Measurements from ENCODE around the gene TMEM109. TPM values are rescaled to one million over a fixed set of nuclear protein-coding genes. Genes with fewer than 3 reads are reported as not detected.

Gene TMEM109
- total RNA-seq, 1 experiment from 2014 or later, result 81.6 TPM

GRCh38 chr11:60878245-60879101, 35.5 kb upstream of the TMEM109 start:
- no peak for DNase-seq (ENCODE audit: low read depth)

- no peak for DNase-seq (ENCODE audit: low read depth)
Observed at GRCh38 chr11:60879104-60879503, 34.9 kb upstream of the TMEM109 start.

- no peak for DNase-seq (ENCODE audit: low read depth)
Observed at GRCh38 chr11:60879971-60880588, 33.9 kb upstream of the TMEM109 start.

- no peak for DNase-seq (ENCODE audit: low read depth)
Observed at GRCh38 chr11:60880643-60881282, 33.2 kb upstream of the TMEM109 start.

- DNase-seq (ENCODE audit: low read depth), result peak; percentile 56
Observed at GRCh38 chr11:60887556-60887955, 26.4 kb upstream of the TMEM109 start.

GRCh38 chr11:60889869-60890311, 24.1 kb upstream of the TMEM109 start:
- no peak for DNase-seq (ENCODE audit: low read depth)

- no peak for DNase-seq (ENCODE audit: low read depth)
Observed at GRCh38 chr11:60890696-60891095, 23.3 kb upstream of the TMEM109 start.

- DNase-seq (ENCODE audit: low read depth), result no peak
Observed at GRCh38 chr11:60891103-60891741, 22.7 kb upstream of the TMEM109 start.

- no peak for DNase-seq (ENCODE audit: low read depth)
Observed at GRCh38 chr11:60895687-60896086, 18.3 kb upstream of the TMEM109 start.

GRCh38 chr11:60897496-60897895, 16.5 kb upstream of the TMEM109 start:
- no peak for DNase-seq (ENCODE audit: low read depth)

GRCh38 chr11:60899046-60899936, 14.7 kb upstream of the TMEM109 start:
- peak; percentile 63 for DNase-seq (ENCODE audit: low read depth)

GRCh38 chr11:60899977-60900376, 14.0 kb upstream of the TMEM109 start:
- DNase-seq (ENCODE audit: low read depth), result no peak

GRCh38 chr11:60900673-60901404, 13.1 kb upstream of the TMEM109 start:
- DNase-seq (ENCODE audit: low read depth), result no peak

GRCh38 chr11:60902625-60903024, 11.3 kb upstream of the TMEM109 start:
- no peak for DNase-seq (ENCODE audit: low read depth)

- peak; percentile 46 for DNase-seq (ENCODE audit: low read depth)
Observed at GRCh38 chr11:60905047-60905446, 8.9 kb upstream of the TMEM109 start.

GRCh38 chr11:60905551-60906113, 8.3 kb upstream of the TMEM109 start:
- DNase-seq (ENCODE audit: low read depth), result peak; percentile 42

- peak; percentile 94 for DNase-seq (ENCODE audit: low read depth)
Observed at GRCh38 chr11:60906132-60906972, 7.6 kb upstream of the TMEM109 start, which contains the start of gene PRPF19. Gene PRPF19, minus strand, starts transcription at chr11:60906585. Its CDS starts 203 bp downstream, at chr11:60906382.

- DNase-seq (ENCODE audit: low read depth), result no peak
Observed at GRCh38 chr11:60908803-60909202, 5.2 kb upstream of the TMEM109 start.

Data from RPMI7951 (cell line).